HG03432 (cell line): Measurements from ENCODE around the gene GNAO1.

Source experiments
- ATAC-seq: cut with Tn5 transposase; IDR thresholded peaks from one replicate; pipeline ENCODE4 v1.9.1; 2021; ENCODE audit warnings: mild to moderate bottlenecking, moderate library complexity; ENCODE audit not compliant: unreplicated experiment

The GNAO1 gene

DNA sequence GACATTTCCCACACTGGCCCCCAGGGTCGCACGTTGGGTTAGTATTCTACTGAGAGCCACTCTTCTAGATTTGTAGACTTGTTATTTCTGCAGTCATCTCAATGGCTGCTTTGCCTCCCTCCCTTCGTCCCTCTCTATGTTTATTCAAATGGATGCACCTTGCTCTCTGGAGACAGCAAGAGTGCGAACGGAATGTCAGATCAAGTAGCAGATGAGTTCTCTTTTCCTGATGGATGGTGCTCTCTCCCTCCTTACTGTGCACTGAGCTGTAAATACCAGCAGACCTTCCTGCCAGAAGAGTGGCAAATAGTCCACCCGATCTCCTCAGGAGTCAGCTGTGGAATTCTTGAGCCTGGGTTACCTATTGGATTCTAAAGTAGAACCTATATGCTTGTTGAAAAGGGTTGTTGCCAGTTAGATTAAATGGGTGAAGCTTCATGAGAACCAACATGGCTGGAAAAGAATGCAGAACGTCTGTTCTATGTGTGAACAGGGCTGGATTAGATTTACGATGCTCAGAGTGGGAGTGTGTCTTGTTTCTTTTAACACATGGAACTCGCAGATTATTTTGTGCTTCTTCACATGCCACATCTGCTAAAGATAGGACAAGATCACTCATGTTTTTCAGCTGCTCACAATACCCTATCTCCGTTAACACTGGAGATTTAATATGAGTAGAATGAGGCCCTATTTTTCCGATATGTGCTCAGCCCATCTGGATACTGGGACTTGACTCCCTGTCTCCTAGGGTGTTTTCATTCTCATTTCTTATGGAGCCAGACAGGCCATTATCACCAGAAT lies 6.1 kb downstream of the GNAO1 start:
- no peak for ATAC-seq

DNA sequence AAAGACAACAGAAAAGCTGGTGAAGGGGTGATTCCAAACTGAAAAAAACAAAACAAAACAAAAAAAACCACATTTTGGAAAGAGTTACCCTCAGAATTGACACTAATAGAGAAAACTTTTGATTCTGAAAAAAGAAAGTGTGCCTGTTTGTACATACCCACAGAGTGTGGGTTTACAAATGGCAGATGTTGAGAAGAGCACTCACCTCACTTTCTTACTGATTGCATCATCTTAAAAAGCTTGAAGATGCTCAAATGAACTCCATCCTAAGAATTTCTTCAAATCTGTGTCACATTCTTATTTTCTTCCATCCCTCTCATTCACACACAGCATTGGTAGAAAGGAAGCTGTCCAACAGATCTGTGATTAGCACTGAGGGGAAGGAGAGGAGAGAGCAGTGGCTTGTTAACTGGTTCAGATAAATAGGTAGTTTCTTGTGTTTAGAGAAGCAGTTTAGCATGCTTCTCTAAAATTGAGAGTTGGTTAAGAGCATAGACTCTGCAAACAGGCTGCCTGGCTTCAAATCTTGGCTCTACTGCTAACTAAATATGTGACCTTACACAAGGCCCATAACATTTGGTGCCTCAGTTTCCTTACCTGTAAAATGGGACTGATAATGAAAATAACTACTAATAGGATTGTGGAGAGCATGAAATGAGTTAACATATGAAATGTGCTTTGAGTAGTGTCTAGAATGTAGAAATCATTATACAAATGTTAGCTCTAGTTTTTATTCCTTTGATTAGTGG lies 6.9 kb downstream of the GNAO1 start:
- ATAC-seq: no peak

- no peak for ATAC-seq
Observed at GRCh38 chr16:56198755-56199114, 7.4 kb downstream of the GNAO1 start.

GRCh38 chr16:56199164-56199563 lies 7.9 kb downstream of the GNAO1 start:
- peak; percentile 48 for ATAC-seq

DNA sequence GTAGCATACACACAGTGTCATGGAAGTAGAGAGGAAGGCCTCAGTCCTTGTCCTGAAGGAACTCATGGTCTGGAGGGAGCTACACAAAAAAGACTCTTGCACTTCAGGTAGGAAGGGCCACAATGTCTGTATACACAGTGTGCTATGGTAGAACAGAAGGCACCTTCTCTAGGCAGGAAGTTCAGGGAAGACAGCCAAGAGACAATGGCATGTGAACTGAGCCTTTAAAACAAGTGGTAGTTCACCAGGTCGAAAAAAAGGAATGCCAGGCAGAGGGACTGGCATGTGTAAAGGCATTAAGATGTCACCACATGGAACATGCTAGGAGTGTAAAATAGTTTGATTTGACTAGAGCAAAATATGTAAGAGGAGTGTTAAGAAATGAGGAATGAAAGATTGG lies 9.7 kb downstream of the GNAO1 start:
- no peak for ATAC-seq

DNA sequence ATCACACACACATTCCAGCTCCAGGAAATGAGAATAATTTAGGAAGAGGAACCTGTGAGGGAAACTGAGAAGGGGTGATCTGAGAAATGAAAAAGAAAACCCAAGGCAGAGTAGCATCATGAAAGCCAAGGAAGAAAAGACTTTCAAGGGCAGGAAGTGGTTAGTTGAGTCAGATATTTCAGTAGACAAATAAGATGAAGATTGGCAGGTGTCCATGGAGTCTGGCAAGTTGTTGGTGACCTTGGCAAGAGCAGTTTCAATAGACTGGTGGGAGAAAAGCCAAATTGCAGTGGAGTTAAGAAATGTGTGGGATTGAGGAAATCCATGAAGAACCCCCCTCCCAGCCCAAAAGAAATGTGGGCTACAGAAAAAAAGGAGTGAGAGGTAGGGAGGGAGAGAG lies 10.7 kb downstream of the GNAO1 start:
- ATAC-seq: peak; percentile 40

GRCh38 chr16:56203052-56203451 lies 11.8 kb downstream of the GNAO1 start:
- ATAC-seq: peak; percentile 80

DNA sequence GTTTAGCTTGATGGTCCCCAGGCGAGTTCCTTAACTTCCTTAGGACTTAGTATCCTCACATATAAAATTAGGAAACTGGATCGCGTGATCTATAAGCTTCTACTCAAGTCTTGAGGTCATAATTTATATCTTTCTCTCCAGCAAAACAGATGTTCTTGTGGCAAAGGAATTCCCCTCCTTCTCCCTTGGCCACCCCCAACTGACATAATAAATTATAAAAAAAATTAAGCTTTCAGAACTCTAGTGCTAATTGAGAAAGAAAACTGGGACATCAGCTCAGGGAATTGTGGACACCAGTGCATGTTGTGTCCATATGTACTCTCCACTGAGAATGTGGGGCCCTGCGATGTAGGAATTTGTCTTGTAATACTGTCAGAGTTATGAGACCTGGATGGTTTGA lies 13.5 kb downstream of the GNAO1 start:
- ATAC-seq: no peak

- no peak for ATAC-seq
Observed at GRCh38 chr16:56206951-56207350, 15.7 kb downstream of the GNAO1 start.

- ATAC-seq: no peak
Observed at GRCh38 chr16:56207421-56207820, 16.1 kb downstream of the GNAO1 start.

DNA sequence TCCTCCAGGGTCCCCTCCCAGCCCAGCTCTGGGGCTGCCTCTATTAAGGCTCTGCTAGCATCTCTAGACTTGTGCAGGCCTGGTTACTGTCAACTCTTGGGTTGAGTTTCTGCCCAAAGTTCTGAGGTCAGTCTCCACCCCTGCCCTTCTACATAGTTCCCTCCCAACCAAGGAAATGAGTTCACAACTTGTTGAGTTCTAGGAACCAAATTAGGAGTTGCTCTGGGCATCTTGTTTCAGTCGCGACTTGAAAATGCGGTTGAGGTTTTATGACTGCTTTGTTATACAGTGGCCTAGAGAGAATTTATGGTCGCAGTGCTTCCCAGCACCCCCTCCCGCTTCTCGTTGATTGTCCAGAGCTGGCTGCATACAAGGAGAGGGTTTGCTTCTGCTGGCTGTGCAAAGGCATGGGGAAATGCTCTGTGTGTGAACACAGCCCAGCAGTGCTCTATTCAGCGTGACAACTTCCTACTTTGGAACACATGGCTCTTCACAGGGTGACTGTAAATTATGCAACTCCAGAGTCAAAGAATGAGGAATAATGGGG lies 20.2 kb downstream of the GNAO1 start:
- no peak for ATAC-seq

DNA sequence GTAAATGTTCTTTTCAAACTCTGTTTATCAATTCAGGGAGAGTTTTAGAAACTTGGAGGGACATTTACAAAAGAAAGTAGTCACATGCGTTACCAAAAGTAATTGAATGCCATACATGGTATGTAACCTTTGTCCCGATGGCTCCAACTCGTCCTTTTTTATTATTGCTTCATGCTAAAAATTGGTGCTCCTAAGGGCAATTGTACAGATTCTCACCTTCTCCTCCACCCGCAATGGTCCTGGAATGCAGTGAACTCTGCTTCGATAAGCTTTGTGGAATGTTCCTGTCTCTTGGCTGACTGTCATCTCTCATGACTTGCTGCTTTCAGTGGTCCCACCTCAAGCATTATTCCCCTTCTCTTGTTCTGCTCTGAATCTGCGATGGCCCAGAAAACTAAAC lies 20.9 kb downstream of the GNAO1 start:
- ATAC-seq: no peak

GRCh38 chr16:56221995-56222394 lies 30.7 kb downstream of the GNAO1 start:
- no peak for ATAC-seq

DNA sequence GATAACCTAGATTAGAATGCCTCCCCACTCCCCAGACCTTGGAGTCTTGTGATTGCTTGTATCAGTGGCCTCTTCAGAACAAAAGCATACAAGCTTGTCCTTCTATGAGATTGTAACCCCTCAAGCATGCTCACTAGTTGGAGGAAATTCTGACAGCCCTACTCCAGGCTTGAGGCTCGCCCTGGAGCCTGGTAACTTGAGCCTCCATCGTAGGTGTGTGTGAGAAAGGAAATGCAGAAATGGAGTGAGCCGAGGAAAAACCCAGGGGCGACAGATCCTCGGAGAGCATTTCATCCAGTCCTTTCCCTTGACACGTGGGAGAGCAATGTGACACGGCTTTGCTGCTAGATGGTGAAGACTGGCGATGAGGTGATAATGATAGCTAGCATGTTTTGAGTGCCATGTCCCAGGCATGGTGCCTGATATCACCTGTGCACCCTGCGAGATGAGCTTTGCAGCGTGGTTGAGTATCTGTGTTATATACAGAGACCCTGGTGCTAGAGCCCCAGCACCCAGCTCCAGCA lies 31.2 kb downstream of the GNAO1 start:
- no peak for ATAC-seq

DNA sequence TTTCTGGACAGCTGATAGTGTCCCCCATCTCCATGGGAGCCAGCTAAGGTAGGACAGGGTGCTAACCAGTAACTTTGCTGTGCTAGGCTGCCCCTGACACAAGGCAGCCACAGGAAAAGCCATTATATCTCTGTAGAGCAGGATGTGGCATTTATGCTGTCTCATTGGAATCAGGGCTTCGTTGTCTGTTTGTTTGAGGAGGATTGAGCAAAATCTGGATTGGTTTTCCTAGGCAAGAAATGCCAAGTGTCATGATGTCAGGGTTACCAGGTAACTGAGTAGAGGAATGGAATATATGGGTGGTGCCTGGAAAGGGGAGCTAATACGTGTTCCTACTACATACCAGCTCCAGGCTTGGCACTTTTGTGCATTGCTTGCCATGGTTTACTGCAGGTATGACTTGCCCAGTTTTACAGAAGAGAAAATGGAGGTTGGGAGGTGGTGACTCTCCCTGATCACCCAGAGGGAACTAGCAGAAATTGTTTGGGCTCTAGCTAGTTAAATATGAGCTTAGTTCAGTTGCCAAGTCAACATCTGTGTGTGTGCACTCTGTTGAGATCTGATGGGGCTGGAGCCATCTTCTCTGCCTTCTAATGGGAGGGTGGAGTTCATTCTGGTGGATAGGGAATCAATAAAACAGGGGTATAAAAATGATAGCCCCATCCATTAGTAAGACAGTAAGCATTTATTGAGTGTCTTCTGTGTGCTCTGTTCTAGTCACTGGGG lies 33.9 kb downstream of the GNAO1 start:
- no peak for ATAC-seq

DNA sequence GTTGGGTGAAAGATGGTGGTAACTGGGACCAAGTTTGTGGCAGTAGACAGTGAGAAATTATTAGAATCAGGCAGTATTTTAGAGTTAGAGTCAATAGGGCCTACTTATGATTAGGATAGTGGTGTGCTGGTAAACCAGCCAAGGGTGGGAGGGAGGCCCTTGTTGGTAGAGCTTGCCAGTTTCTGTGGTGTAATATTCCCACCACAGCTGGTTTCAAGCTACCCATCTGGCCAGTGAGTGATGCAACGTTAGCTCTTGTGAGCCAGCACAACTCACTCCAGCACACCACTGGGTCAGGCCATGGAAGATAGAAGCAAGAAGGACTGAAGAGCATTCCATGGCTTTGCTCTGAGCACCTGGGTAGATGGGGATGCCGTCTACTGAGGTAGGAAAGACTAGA lies 34.9 kb downstream of the GNAO1 start:
- no peak for ATAC-seq

DNA sequence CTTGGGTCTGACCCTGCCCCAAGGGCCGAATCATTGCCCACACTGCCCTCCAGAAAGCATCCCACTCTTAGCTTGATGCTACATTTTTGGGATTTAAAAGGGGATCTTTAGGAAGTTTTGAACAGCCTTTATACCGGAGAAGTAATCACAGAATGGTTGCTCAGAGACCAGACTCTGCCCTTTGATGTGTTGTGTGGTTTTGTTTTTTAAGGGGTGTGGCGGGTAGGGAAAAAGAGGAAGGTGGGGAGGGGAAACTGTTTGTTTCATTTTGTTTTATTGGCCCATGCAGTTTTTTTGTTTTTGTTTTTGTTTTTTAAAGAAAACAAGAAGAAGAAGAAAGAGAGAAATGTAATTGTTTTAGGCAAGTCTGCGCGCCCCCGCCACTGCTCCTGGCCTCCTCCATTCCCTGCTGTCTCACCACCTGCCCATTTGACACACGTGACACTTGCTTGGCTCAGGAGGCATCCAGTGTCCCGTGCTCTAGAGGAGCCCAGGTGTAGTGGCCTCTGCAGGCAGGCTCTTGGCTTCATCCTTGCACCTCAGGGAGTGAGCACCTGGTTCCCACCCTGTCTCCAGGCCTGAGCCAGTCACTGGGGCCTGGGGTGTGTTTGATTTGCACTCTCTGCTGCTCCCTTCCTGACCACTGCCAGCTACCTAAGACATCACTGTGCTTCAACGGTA lies 35.7 kb downstream of the GNAO1 start:
- no peak for ATAC-seq

GRCh38 chr16:56227936-56228335 lies 36.6 kb downstream of the GNAO1 start:
- no peak for ATAC-seq

GRCh38 chr16:56228476-56228875 lies 37.2 kb downstream of the GNAO1 start:
- ATAC-seq: no peak

DNA sequence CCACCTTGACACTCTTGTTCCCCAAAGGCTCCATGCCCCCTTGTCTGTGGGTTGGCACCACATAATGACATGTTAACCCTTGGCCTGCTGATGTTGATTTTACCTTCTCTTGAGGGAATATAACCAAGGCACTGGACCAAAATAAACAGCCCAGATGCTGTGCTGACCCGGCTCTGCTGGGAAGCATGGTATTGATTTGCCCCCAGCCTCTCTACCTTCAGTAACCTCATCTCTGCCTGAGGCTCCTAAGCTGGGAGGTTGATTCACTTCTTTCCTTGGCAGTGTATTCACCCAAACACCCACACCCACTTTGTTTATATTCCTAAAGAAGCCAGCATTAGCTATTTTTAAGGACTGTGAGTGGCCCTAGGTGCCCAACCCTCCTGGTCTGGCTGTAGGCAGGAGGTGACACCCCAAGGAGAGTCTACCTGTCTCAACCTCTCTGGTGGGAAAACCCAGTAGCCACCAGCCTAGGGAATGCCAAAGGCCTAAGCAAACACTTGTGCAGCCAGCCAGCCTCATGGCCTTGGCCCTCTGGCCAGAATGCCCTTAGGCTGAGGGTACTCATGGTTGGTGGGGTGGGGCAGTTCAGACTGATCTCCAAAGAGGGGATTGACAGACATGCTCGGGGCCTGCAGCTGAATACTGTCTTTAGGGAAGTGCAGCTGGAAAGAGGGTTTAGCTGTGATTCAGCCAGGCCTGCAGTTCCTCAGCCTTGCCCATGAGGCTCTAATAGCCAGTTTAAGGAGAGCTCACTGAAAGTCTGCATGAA lies 42.7 kb downstream of the GNAO1 start:
- ATAC-seq: no peak
